ENCODE results near the gene HNRNPL.
"Not testable (repeated sequence)": the region's sequence is repeated elsewhere in the genome, so short reads cannot be mapped to it uniquely, and the experiment has no call there.

DNA sequence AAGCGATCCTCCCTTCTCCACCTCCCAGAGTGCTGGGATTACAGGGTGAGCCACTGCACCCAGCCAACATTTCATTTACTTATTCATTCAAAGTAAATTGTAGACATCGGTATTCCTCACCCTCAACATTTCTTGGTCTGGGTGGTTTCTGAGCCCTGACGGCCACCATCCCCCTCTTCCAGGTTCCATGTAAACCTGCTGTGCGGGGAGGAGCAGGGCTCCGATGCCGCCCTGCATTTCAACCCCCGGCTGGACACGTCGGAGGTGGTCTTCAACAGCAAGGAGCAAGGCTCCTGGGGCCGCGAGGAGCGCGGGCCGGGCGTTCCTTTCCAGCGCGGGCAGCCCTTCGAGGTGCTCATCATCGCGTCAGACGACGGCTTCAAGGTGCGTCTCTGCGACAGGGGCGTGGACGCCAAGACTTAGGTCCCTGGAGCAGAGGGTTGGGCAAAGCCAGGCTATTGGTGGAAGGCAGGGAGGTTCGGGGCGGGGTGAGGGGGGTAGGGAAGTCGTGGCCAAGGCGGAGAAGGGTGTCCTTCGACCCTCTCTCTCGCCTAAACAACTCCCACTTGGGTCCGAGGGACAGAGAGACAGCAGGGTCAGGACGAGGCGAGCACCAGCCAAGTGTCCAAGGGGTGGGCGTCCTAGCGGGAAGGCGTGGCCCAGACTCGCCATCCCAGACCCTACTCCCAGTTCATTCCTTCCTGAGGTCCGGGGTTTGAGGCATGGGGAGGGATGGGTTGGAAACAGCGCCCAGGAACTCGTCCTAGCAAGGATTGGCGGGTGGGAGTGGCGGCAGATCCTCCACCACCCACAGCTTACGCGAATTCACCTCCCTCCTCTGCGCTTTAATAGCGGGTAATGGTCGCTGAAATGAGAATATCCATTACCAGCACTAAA lies 59.0 kb downstream of the HNRNPL start:
- TF ChIP-seq POLR2AphosphoS5, TAF1, POLR2A, POU2F2 (IDR thresholded peaks at IDR 0.05; ENCODE audit: low read depth, low read length): not testable (repeated sequence)

Measured in GM12891 (cell line).